Esophagus muscularis mucosa (tissue), 4 donors: ENCODE results near the gene FER.

ENCODE experiments used
- CTCF ChIP-seq, 3 experiments: fragments of 200-600 bp in 2 of 3; fragments of 450-650 bp in 1 of 3; sonication (generic) in 2 of 3; IDR thresholded peaks; one replicate each; pipeline ENCODE4 v1.5.1; 2017 to 2019; ENCODE audit warnings: antibody characterized with exemption in 3 of 3, mild to moderate bottlenecking in 2 of 3, moderate library complexity in 1 of 3
- EP300 ChIP-seq: sonication (generic); formaldehyde crosslinking; IDR thresholded peaks from one replicate; pipeline ENCODE4 v1.6.1; 2017; ENCODE audit warnings: antibody characterized with exemption
- POLR2A ChIP-seq: fragments of 450-650 bp; IDR thresholded peaks from one replicate; pipeline ENCODE4 v1.6.1; 2017; ENCODE audit warnings: antibody characterized with exemption, moderate library complexity, mild to moderate bottlenecking, low read depth

- TF ChIP-seq CTCF (IDR thresholded peaks at IDR 0.05) = no peak
- TF ChIP-seq POLR2A = no peak
- TF ChIP-seq EP300 = no peak
Observed at GRCh38 chr5:109173036-109173794, 425.5 kb downstream of the FER start.
